Subcutaneous adipose tissue (tissue), 4 donors: ENCODE results near the gene TUBA4B. TPM values are rescaled to one million over a fixed set of nuclear protein-coding genes. Genes with fewer than 3 reads are reported as not detected.

ENCODE experiments used
- total RNA-seq, 4 donors: library from RNA; depleted of rRNA; stranded (reverse); fragments of >200 nt; gene quantifications; one replicate each; pipeline ENCODE4 v1.1.0, GENCODE V29; 2016
- TF ChIP-seq, protein P1 (sequence below): fragments of 450-650 bp; IDR thresholded peaks from one replicate; pipeline ENCODE4 v1.5.1; 2016; ENCODE audit warnings: low read depth, mild to moderate bottlenecking, control low read depth, antibody characterized with exemption, moderate library complexity

Gene TUBA4B
- total RNA-seq, 4 donors from 2014 or later, result not detected

- TF ChIP-seq, protein P1, sequence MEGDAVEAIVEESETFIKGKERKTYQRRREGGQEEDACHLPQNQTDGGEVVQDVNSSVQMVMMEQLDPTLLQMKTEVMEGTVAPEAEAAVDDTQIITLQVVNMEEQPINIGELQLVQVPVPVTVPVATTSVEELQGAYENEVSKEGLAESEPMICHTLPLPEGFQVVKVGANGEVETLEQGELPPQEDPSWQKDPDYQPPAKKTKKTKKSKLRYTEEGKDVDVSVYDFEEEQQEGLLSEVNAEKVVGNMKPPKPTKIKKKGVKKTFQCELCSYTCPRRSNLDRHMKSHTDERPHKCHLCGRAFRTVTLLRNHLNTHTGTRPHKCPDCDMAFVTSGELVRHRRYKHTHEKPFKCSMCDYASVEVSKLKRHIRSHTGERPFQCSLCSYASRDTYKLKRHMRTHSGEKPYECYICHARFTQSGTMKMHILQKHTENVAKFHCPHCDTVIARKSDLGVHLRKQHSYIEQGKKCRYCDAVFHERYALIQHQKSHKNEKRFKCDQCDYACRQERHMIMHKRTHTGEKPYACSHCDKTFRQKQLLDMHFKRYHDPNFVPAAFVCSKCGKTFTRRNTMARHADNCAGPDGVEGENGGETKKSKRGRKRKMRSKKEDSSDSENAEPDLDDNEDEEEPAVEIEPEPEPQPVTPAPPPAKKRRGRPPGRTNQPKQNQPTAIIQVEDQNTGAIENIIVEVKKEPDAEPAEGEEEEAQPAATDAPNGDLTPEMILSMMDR, result no peak
Observed at GRCh38 chr2:219297766-219298456, 44.9 kb downstream of the TUBA4B start.

DNA sequence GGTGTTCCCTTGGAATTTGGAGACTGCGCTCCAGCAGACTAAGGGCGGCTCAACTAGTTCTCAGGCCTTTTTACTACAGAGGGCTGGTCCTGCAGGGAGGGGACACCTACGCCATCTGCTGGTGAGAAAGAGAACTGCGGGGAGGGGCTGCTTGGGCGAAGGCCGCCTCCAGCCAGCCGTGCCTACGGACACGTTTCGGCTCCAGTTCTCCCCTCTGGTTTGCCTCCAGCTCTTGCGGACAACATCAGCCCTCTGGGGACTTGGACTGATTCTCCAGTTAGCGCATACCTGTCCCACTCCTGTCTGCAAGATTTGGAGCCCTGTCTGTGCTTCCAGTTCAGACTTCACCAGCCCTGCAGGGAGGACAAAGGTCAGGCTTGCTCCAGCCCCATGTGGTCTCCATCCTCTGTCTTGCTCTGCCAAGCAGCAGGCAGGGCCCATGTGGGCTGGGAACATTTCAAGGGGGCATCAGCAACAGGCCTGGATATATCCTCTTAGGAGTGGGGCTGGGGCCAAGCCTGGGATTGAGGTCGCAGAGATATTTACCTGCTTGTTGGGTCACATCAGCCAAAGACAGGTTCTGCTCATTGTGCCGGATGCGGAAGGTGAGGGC lies 45.8 kb downstream of the TUBA4B start:
- TF ChIP-seq, protein P1, result no peak

GRCh38 chr2:219299372-219299760 lies 46.3 kb downstream of the TUBA4B start:
- TF ChIP-seq, protein P1, result no peak

- TF ChIP-seq, protein P1, result no peak
Observed at GRCh38 chr2:219300022-219300421, 47.0 kb downstream of the TUBA4B start.

- TF ChIP-seq, protein P1, result no peak
Observed at GRCh38 chr2:219302412-219302968, 49.4 kb downstream of the TUBA4B start.

- TF ChIP-seq, protein P1, result no peak
Observed at GRCh38 chr2:219304223-219304622, 51.2 kb downstream of the TUBA4B start.

DNA sequence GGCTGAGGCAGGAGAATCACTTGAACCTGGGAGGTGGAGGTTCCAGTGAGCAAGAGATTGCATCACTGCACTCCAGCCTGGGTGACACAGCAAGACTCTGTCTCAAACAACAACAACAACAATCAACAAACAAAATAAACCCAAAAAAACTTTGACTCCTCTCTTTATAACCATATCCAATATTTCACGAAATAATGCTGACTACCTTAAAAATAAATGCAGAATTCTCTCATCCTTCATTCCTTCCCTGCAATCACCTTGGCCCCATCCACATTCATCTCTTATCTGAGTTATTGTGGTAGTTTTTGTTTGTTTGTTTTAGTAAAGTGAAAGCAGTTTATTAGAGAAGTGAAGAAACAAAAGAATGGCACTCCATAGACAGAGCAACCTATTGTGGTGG lies 53.0 kb downstream of the TUBA4B start:
- TF ChIP-seq, protein P1, result no peak
